NCI-H1436 (cell line): ENCODE results near the gene EHMT1.
A peak's percentile ranks its signal among the peaks of the same experiment; 100 is the strongest.

Source experiments
- DNase-seq: peaks from one replicate; lab custom pipeline; 2025; lab: John Stamatoyannopoulos, UW

EHMT1 gene

DNA sequence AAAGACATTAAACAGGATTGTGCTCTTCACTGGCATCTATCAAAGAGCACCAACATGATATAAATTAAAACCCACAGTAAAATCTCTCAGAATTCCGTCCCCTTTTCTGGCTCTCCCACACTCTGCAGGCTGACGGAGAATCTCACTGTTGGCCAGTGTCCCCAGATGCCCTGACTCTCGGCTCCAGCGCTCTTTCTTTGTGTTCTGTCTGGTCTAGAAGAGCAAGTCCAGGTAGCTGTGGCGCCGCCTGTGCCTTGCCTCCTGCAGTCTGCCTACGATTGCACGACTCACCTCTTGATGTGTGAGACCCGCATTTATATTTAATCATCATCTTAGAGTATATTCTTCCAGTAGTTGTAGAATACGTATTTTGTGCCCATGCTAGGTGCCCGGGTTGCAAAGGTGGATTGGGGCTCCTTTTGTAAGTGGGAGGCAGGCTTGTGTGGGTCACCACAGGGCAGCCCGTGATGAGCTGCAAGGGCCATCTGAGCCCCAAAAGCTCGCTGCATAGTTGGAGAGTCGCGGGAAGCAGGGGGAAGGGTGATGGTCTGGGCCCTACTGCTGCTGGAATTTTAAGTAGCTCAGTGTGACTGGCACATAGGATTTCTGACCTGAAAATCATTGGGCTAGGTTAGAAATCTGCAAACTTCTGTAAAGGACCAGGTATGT lies 55.6 kb downstream of the EHMT1 start:
- DNase-seq = no peak

DNA sequence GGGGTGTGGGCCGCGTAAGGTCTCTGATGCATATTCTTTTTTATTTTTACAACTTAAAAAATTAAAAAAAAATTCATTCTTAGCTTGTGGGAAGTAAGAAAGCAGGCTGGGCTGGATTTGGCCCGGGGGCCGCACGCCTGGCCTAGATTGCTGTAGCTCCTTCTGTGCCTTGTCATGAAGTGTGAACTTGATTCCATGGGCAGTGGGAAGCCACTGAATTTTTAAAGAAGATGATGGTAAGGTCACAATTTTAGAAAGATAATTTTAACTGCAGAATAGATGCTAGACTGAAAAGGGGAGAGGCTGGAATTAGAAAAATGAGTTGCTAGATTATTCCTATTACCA lies 56.1 kb downstream of the EHMT1 start:
- no peak for DNase-seq

DNA sequence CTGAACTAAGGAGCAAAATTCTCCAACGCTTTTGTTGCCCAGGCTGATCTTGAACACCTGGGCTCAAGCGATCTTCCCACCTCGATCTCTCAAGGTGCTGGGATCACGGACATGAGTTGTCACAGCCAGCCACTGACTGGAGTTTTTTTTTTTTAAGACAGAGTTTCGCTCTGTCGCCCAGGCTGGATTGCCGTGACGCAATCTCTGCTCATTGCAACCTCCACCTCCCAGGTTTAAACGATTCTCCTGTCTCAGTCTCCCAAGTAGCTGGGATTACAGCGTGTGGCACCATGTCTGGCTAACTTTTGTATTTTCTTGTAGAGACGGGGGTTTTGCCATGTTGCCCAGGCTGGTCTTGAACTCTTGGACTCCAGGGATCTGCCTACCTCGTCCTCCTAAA lies 58.2 kb downstream of the EHMT1 start:
- no peak for DNase-seq

DNA sequence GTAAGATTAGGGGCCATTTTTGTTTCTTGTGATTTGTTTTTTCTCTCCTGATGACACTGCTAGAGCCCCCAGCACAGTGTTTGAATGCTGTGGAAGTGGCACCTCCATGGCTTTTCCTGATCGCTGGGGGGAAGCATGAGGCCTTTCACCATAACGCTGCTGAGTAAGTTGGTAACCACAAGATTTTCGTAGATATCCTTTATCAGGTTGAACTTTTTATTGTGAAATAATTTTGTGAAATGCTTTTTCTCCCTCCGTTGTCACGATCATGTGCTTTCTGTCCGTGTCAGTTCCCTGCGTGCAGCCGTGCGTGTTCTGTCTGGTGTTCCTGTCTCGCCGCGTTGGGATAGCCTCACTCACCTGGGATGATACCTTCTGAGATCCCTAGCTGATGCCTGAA lies 59.4 kb downstream of the EHMT1 start:
- no peak for DNase-seq

DNA sequence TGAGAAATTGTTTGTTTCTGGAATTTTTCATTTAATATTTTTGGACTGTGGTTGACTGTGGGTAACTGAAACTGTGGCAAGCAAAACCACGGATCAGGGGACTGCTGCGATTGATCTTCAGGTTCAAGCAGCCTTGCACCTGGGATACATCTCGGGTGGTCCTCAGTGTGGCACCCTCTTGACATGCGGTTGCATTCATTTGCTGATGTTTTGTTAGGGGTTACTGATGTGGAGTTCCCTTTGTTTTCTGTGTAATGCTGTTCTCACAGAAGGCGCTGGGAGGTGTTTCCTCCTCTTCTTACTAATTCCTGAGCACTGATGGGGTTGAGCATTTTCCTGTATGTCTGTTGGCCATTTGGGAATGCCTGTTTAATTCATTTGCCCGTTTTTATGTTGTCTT lies 60.4 kb downstream of the EHMT1 start:
- DNase-seq = no peak

DNA sequence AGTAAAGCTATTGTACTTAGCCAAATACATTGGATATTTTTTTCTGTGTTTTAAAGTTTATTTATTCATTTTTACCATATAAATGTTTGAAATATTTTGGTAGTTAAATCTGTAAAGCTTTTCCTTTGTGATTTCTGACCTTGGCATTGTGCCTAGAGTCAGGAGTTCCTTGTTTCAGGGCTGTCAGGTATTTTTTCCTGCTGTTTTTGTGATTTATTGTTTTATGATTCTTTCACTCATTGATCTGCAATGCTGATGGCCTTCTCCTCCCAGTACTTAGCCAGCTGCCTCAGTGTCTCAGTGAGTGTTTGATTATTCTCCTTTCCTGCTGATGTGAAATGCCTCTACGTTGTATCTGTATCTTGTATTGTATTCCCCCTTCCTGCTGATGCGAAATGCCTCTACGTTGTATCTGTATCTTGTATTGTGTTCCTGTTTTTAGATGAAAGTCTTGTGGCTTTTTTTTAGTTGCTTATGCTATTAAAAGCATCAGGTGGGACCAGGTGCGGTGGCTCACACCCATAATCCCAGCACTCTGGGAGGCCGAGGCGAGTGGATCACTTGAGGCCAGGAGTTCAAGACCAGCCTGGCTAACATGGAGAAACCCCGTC lies 61.0 kb downstream of the EHMT1 start:
- DNase-seq = no peak

DNA sequence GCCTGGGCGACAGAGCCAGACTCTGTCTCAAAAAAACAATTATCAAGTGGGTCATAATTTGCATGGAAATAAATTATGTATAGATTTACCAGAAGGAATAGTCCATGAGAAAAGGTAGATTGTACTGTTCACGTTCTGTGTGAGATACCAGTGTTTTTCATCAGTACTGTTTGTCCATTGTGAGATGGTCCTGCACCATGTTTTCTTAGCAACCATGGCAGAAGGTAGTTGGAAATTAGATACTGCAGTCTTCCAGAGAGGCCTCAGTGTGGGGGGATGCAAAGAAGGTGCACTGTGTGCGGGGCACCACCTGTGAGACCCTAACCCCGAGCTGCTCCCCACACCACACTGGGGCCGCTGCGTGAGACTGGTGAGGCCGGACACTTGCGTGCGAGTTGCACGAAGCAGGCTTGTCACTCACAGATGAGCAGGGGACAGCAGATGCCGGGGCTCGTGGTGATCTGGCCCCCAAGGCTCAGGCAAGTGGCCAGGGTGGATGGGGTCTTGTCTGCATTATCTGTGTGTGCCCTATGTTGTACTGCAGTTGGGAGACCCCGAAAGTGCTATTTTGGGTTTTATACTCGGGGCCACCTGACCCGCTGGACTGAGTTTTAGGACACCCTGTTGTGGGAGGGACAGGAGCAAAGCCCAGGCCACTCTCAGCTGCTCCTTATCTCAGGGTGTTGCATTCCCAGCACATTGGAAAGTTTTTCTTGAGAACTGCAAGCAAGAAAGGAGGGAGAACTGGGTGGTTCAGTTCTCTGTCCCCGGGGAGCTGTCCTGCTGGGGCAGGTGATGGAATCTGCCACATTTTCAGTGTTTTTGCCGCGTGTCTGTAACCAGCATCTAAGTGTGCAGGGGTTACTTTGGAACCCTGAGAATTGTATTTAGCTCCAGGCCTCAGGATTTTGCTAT lies 61.9 kb downstream of the EHMT1 start:
- DNase-seq = no peak

DNA sequence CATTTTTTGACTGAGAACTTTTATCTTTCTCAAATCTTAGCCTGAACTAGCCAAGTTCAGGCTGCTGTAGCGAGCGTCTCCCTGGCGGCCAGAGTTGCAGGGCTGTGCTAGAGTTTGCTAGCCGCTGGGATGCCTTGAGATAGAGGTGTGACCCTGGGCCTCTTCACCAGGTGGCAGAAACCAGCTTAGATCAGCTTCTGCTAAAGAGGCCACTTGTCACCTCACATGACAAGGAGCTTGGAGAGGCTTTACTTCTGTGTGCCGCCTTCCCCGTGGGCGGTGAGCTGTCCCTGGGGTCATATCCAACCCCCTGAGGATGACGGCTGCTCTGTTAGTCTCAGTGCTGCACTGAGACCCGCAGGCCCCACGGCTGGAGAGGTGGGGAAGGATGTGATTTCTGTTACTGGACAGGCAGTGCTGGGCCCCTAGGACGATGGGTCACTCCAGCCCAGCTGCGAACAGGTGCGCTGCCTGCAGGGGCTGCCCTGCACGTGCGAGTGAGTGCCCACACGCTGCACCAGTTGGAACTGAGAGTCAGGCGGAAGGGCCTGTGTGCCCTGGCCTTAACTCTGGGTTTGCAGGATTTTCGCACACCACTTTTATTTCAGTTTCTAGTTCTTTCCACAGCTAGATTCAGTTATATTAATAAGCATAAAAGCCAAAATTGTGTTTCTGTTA lies 63.8 kb downstream of the EHMT1 start:
- peak; percentile 53 for DNase-seq

DNA sequence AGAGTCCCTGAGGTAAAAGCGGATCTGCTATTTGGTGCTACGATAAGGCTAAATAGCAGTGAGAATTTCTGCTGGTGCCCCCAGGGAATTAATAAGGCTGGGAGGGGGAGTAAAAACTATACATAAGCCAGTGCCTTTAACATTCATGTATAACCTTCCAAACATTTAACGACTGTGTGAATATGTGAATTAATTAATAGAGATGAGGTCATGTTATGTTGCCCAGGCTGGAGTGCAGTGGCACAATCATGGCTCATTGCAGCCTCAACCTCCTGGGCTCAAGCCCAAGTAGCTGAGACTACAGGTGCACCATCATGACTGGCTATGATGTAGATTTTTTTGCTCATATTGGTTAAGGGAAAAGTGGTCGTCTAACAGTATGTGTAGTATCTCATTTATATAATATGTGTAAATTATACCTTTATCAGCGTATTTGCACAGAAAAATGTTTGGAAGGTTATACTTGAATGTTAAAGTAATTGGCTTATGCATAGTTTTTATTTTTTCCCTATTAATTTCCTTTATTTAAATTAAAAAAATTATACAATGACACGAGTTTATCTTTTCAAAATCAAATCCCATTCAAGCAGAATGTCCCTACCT lies 64.6 kb downstream of the EHMT1 start:
- no peak for DNase-seq

DNA sequence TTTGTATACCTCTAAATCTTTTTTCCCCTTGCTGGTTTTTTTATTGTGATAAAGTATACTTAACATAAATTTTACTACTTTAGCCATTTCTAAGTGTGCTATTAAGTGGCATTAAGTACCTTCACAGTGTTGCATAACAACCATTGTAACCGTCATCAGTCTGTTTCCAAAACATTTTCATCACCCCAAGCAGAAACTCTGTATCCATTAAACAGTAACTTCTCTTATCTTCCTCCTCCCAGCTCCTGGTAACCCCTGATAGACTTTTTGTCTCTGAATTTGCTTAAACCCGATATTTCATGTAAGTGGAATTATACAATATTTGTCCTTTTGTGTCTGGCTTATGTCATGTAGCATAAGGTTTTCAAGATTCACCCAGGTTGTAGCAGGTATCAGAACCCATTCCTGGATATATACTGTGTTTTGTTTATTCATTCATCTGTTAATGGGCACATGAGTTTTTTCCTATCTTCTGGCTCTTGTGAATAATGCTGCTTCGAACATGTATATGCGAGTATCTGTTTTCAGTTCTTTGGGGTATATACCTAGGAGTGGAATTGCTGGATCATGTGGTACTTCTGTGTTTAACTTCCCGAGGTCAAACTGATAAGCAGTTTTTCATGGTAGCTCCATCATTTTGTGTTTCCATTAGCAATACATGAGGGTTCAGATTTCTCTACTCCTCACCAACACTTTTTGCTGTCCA lies 66.4 kb downstream of the EHMT1 start:
- no peak for DNase-seq

DNA sequence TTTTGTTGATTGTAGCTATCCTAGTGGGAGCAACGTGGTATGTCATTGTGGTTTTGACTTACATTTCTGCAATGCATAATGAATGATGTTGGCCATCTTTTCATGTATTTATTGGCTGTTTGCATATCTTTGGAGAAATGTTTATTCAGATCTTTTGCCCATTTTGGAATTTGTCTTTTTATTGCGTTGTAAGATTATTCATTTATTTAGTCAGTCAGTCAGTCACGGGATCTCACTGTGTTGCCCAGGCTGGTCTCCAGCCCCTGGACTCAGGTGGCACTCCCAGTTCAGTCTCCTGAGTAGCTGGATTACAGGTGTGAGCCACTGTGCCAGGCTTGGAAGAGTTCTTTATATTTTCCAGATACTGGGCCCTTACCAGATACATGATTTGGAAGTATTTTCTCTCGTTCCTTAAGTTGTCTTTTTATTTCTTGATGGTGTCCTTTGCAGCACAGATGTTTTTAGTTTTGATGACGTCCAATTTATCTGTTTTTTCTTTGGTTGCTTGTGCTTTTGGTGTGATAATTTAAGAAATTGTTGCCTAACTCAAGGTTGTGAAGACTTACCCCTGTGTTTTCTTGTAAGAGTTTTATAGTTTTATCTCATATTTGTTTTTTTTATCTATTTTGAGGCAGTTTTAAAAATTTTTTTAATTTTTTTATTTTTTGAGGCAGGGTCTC lies 67.1 kb downstream of the EHMT1 start:
- no peak for DNase-seq

DNA sequence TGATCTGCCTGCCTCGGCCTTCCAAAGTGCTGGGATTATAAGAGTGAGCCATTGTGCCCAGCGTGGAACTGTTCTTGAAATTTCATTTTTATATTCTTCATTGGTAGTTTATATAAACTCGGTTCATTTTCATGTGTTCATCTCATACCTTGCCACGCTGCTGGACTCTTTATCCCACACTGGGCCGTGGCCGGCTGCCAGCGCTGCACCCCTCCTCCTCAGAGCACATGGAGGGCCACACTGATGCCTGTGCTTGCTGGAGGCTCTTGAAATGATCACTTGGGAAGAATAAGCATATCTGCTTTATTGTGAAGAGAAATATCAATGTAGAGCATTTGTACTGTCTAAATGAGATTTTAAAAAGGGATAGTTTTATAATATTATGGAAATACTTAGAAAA lies 69.5 kb downstream of the EHMT1 start:
- no peak for DNase-seq

DNA sequence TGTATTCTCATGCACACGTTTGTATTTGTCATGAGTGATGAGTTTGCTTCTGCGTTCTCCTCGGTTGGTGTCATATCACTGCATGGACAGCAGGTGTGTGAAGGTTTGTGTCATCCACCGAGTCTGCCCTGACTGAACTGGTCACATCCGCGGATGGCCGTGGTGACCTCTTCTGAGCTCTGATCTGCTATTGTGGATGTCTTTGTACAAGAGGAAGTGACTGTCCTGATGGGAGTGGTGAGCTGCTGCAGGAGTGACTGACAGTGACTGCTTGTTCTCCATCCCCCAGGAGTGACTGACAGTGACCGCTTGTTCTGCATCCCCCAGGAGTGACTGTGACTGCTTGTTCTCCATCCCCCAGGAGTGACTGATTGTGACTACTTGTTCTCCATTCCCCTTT lies 69.9 kb downstream of the EHMT1 start:
- DNase-seq = no peak

DNA sequence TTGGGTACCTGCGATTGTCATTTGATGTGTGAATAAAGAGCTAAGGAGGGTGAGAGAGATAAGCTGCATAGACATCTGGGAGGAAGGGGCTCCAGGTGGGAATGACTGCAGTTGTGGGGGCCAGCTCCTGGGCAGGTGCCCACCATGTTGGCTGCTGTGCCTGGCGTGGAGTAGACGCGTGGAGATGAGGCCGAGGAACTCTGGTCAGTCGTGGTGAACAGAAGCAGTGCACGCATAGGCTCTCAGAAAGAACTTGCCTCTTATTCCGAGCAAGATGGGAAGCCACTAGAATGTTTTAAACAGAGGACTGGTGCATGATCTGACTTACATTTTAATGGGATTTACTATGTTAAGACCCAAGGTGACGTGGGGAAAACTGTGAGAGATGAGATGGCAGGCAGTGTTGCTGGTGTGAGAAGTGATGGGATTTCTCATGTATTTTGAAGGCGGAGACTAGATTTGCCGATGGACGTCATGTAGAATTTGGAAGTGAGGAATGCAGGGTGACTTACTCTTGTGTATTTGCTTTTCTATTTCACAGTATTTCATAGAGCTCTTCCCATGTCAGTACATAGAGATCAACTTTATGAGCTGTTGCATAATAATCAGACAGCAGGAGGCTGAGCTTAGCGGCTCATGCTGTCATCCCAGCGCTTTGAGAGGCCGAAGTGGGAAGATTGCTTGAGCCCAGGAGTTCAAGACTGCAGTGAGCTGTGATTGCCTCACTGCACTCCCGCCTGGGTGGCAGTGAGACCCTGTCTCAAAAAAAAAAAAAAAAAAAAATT lies 71.1 kb downstream of the EHMT1 start:
- no peak for DNase-seq

DNA sequence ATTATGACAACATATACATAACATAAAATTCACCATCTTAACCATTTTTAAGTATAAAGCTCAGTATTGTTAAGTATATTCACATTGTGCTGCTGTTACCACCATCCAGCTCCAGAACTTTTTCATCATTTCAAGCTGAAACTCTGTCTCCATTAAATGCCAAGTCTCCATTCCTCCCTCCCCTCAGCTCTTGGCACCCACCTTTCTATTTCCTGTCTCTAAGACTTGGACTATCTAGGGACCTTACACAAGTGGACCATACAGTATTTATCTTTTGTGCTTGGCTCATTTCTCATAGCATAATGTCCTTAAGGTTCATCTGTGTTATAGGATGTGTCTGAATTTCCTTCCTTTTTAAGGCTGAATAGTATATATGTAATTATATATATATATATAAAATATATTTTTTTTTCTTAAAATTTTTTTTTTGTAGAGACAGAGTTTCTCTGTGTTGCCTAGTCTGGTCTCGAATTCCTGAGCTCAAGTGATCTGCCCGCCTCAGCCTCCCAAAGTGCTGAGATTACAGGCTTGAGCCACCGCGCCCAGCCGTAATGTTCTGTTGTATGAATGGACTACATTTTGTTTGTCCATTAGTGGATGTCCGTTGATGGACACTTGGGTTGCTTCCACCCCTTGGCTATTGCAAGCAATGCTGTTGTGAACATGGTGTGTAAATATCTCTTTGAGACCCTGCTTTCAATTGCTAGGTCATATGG lies 72.3 kb downstream of the EHMT1 start:
- no peak for DNase-seq

DNA sequence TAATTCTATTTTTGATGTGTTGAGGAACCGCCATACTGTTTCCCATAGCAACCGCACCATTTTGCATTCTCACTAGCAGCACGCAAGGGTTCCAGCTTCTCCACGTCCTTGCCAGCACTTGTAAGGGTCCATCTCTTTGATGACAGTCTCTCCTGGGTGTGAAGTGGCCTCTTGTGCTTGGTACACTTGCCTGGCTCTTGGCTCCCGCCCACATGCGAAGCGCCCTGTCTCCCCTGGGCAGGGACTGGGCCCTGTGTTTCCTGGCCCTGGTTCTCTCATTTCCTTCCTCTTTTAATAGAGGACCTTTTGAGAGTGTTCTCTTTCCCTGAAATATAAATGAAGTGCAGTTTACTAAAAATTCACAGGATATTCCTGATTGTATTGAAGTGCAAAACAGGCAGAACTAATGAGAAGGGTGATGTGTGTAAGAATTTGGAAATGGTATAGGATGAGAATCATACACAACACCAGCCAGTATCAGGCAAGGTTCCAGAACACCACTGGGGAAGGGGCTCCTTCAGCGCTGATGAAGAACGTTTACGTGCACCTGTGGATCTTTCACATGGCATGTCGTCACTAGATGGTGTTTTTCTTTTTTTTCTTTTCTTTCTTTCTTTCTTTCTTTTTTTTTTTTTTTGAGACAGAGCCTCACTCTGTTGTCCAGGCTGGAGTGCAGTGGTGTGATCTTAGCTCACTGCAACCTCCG lies 73.0 kb downstream of the EHMT1 start:
- DNase-seq = no peak

DNA sequence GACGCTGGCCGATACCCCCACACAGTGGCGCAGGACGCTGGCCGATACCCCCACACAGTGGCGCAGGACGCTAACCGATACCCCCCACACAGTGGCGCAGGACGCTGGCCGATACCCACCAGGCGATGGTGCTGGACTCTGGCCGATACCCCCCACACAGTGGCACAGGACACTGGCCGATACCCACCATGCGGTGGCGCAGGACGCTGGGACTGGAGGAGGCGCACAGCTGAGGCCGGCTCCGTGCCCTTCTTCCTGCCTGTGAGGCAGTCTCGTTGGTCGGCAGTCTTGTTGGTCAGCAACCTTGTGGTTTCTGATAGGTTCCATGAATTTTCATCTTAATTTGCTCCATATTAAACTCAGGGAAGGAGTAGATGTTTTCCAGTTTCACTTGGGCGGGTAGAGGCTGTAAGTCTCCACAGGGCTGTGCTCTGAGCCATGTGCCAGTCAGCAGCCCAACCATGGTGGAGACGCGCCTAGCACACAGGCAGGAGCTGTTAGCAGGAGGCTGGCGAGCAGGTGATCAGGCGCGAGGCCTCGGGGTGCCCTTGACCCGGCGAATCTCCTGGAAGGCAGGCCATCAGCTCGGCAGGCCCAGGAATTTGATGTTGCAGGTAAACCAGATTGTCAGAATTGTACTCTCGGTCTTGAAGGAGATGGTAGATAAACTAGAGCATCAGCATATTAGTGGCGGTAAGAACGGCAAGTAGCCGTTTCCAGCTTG lies 75.6 kb downstream of the EHMT1 start:
- DNase-seq = no peak
